Measurements from ENCODE around the gene PPARA. TPM values are rescaled to one million over a fixed set of nuclear protein-coding genes. Genes with fewer than 3 reads are reported as not detected.
"Not testable (repeated sequence)": the region's sequence is repeated elsewhere in the genome, so short reads cannot be mapped to it uniquely, and the experiment has no call there.

The PPARA gene
- total RNA-seq, 2 donors from 2014 or later = 15.4 to 18.7 TPM

DNA sequence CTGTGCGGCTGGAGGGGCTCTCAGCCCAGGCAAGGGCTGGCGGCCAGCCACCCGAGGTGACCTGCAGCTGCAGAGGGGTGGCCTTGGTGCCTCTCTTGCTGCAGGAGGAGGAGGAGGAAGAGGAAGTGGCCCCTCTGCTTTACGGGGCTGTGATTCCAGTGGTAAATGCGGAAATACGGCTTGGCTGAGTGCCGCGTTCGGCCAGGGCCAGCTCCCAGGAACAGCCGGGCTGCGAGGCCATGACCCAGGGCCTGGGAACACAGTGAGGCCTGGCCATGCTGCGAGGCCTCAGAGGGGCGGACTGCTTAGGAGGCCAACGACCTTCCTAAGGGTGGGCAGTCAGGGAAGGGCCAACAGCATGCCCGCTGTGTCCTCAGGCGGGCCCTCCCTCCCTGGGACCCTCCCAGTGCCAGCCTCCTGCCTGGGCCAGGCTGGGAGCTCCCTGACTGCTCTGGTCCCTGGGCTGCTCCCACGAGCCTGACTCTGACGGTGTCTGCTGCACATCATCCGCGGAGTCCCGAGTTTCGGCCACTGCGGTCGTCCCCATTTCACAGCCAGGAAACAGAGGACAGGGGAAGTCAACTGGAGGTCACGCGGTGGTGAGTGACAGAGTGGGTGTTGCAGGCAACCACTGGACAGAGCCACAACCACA lies 20.8 kb upstream of the PPARA start:
- no peak overlapping the region for H3K4me3 Mint-ChIP-seq
- no peaks in the 10 kb centered on the region for H3K9me3 Mint-ChIP-seq

DNA sequence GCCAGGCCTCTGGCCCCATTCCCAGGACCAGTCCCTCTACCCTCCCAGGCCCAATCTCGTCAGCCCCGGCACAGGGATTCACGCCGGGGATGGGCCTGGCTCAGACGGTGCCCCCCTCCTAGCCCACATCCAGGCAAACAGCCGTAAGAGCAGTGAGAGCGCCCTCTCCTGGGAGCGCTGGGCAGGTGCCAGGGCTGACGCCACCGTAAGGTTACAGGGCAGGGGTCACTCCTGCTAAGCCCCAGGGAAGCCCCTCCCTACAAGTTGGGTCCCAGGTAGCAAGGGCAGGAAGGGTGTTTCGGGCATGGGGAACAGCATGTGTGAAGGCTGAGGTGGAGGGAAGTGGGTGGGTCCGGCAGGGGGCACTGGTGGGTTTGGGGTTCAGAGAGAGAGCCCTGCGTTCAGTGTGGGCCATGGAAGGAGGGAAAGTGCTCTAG lies 19.2 kb upstream of the PPARA start:
- no peaks in the 10 kb centered on the region for H3K36me3 Mint-ChIP-seq (ENCODE audit: low read depth)
- H3K4me1 Mint-ChIP-seq = no peaks in the 10 kb centered on the region
- H3K27me3 Mint-ChIP-seq = peaks cover 3% of the 10 kb centered on the region
- H3K9me3 Mint-ChIP-seq = no peaks in the 10 kb centered on the region
- no peak overlapping the region for H3K27ac Mint-ChIP-seq
- no peak for ATAC-seq (replicated peaks)
- H3K4me3 Mint-ChIP-seq = no peak overlapping the region

More for the DNA sequence above, 20.8 kb upstream of the PPARA start:
- peaks cover 3% of the 10 kb centered on the region for H3K27me3 Mint-ChIP-seq
- no peak overlapping the region for H3K27ac Mint-ChIP-seq
- ATAC-seq (replicated peaks) = no peak
- no peaks in the 10 kb centered on the region for H3K4me1 Mint-ChIP-seq
- H3K36me3 Mint-ChIP-seq (ENCODE audit: low read depth) = no peaks in the 10 kb centered on the region

DNA sequence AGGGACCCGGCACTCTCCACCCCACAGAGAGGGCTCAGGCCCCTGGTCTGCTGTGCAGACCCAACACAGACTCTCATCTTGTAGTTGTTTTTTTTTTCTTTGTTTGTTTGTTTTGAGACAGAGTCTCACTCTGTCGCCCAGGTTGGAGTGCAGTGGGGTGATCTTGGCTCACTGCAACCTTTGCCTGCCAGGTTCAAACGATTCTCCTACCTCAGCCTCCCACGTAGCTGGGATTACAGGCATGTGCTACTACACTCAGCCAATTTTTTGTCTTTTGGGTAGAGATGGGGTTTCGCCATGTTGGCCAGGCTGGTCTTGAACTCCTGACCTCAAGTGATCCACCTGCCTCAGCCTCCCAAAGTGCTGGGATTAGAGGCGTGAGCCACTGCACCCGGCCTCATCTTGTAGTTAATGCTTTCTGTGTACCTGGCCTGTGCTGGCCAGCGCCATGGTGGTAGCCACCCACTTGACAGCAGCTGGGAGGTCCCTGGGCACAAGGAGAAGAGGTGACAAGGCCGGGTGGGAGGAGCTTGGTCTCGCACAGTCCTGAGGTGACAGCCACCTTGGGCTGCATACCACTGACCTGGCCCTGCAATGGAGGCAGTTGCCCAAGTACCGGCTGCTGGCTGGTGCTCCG lies 18.0 kb upstream of the PPARA start:
- not testable (repeated sequence) for H3K4me1 Mint-ChIP-seq; H3K27me3 Mint-ChIP-seq; H3K4me3 Mint-ChIP-seq; H3K27ac Mint-ChIP-seq; H3K9me3 Mint-ChIP-seq; H3K36me3 Mint-ChIP-seq (ENCODE audit: low read depth); ATAC-seq (replicated peaks)

DNA sequence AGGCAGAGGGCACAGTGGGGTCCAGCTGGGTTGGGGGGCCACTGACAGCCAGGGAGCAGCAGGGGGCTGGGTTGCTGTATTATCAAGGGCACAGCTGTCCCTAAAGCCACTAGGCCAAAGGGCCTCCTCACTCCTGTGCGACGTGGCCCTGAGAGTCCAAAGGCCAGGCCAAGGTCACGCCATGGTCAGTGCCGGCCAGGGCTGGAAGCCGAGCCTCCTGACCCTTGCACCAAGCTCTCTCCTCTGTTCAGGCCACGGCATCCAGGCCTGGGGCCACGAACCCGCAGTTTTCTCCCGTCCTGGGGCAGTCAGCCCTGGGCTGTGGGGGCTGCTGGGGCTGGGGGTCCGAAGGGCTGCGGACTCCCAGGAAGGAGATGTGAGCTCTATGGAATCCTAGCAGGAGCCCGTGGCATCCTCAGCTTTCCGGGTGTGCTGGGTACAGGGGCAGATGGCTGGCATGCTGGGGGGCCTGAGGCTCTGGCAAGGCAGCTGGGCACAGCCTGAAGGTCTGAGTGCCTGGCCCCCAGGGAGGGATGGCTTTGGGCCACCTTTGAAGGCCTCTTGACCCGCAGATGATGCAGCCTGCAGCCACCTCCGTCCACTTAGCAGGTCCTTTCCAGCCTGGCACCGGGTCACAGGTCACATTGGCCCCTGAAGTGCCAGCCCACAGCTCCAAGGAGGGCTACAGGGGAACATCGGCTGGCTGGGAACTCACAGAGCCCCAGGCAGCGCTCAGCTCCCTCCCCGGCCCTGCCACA lies 17.3 kb upstream of the PPARA start:
- no peak overlapping the region for H3K4me3 Mint-ChIP-seq

DNA sequence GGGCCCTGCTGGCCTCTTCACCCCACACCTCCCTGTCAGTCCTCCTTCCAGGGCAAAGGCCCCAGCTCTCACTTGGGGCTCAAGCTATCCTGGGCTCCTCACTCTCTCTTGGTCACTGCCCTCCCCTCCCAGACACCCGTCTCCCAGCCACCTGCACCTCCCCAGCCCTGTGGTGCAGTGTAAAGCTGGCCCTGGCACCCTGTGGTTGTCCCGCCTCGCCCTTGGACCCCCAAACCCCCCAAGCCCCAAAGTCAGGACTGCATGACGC lies 16.8 kb upstream of the PPARA start:
- Mint-ChIP-seq H3K27ac (no peak overlapping the region), H3K27me3 (peaks cover 3% of the 10 kb centered on the region), H3K36me3 (ENCODE audit: low read depth) (no peaks in the 10 kb centered on the region), H3K9me3 (no peaks in the 10 kb centered on the region), H3K4me3 (no peak overlapping the region), H3K4me1 (no peaks in the 10 kb centered on the region)
- no peak for ATAC-seq (replicated peaks)

More for the DNA sequence above, 17.3 kb upstream of the PPARA start:
- H3K27ac Mint-ChIP-seq = no peak overlapping the region
- H3K36me3 Mint-ChIP-seq (ENCODE audit: low read depth) = no peaks in the 10 kb centered on the region
- H3K27me3 Mint-ChIP-seq = peaks cover 3% of the 10 kb centered on the region
- H3K9me3 Mint-ChIP-seq = no peaks in the 10 kb centered on the region
- no peak for ATAC-seq (replicated peaks)
- H3K4me1 Mint-ChIP-seq = no peaks in the 10 kb centered on the region

DNA sequence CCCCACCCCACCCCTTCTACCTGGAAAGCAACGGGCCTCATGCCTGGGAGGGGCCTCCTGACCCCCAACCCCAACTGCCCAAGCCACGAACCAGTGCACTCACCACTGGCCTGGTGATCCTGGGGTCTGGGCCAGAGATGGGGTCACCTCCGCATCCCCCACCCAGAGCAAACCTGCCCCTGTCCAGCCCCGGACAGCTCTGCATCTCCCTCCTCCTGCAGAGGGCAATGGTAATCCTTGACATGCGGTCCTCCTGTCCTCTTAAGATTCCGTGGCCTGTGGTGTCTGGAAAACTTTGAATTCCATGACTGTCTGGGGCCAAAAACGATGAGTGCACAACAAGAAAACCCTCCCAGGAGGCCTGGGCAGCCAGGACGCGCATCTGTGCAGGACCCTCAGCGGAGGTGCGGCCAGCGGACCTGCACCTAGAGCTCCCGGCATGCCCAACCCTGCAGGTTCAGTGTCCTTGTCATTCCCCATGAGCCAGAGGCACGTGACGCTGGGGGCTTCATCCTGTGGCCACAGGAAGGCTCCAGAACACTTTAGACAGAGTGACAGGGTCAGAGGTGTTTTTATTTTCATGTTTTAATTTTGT lies 16.1 kb upstream of the PPARA start:
- Mint-ChIP-seq H3K27ac (no peak overlapping the region), H3K4me3 (no peak overlapping the region), H3K27me3 (peaks cover 3% of the 10 kb centered on the region), H3K4me1 (no peaks in the 10 kb centered on the region), H3K36me3 (ENCODE audit: low read depth) (no peaks in the 10 kb centered on the region), H3K9me3 (no peaks in the 10 kb centered on the region)
- no peak for ATAC-seq (replicated peaks)

DNA sequence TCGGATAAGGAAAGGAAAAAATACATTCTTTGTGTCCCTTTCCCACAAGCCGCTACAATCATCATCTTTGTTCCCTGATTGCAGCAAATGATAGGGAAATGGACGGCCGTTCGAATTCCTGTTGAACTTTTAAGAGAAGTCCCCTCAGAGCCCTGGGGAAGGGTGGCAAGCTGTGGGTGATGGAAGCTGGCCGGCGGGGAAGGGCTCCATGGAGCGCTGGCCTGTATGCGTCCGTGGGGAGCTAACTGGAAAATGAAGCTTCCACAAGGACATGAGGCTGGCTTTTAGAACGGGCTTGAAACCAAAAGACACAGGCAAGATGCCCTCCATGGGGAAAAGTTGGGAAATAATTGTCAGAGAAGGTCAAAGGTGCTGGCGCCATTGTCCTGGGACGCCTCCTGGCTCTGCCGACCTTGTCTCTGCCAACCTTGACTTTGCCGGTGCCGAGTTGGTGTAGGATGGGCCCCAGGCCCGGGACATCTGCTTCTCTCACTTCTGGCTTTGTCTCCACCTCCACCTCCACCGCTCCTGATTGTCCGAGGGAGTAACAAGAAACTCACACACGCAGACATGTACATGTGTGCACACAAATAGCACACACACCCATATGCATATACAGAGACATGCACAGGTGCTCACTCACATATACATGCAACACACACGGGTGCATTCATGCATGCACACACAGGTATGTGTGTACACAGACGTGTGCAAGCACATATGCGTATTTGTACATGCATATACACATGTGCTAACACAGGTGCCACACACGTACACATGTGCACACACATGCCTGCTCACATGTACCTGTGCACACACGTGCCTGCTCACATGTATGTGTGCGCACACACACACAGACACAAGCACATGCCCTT lies 14.5 kb upstream of the PPARA start:
- Mint-ChIP-seq H3K27me3 (no peaks in the 10 kb centered on the region), H3K9me3 (no peaks in the 10 kb centered on the region), H3K4me1 (no peaks in the 10 kb centered on the region), H3K4me3 (no peak overlapping the region), H3K27ac (no peak overlapping the region), H3K36me3 (ENCODE audit: low read depth) (no peaks in the 10 kb centered on the region)
- ATAC-seq (replicated peaks) = no peak

DNA sequence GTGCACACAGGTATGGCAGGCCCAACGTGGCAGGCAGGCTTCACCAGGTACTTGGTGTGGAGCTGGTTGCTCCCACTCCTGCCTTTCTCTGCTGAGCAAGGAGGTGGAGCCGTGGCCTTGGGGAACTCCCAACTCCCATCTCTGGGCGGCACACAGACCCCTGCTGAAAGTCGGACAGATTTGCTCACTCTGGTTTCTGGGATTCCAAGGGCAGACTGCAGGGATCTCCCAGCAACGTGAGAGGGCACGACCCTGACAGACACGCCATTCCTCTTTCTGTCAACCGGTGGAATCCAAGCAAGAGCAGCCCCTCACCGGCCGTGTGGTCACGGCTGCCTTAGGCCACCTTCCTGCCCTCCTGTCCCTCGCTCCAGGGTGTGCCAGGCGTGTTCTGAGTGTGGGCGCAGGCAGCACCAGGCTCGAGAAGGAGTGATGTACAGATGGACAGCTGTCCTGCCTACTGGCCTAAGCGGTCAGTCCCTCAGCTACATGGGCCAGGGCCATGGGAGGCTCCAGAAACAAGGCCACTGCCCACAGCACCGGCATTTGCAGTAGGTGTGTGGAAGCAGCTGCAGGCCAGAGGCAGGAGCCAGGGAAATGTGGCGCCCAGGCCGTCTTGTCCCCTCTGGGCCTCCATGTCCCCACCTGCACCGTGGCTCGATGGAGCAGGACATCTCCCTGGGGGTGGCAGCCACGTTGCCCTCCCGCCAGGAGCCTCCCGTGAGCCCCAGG lies 13.7 kb upstream of the PPARA start:
- no peak overlapping the region for H3K4me3 Mint-ChIP-seq
- H3K27ac Mint-ChIP-seq = no peak overlapping the region
- H3K4me1 Mint-ChIP-seq = no peaks in the 10 kb centered on the region
- no peaks in the 10 kb centered on the region for H3K9me3 Mint-ChIP-seq
- no peak for ATAC-seq (replicated peaks)
- no peaks in the 10 kb centered on the region for H3K27me3 Mint-ChIP-seq
- H3K36me3 Mint-ChIP-seq (ENCODE audit: low read depth) = no peaks in the 10 kb centered on the region

DNA sequence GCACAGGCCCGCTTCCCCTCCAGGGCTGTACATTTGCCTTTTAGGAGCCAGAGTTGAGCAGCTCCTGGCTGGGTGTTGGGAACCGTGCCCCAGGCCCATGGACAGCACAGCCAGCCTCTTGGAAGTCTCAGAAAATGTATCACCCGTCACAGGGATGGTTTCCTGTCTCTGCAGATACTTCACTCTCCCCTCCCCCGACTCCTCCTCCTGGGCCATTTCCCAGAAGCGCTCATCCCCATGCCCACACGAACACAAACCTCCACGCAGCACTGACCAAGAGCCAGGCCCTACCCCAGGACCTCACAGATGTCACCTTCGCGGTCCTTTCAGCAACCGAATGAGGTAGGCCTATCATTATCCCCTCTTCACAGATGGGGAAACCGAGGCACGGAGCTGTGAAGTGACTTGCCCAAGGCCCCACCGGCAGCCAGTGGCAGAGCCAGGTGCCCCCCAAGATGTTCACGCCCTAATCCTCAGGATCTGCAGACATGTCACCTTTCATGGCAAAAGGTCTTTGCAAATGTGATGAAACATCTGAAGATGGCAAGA lies 13.0 kb upstream of the PPARA start:
- Mint-ChIP-seq H3K27me3 (no peaks in the 10 kb centered on the region), H3K36me3 (ENCODE audit: low read depth) (no peaks in the 10 kb centered on the region), H3K4me3 (no peak overlapping the region), H3K27ac (no peak overlapping the region), H3K4me1 (no peaks in the 10 kb centered on the region), H3K9me3 (no peaks in the 10 kb centered on the region)
- no peak for ATAC-seq (replicated peaks)

DNA sequence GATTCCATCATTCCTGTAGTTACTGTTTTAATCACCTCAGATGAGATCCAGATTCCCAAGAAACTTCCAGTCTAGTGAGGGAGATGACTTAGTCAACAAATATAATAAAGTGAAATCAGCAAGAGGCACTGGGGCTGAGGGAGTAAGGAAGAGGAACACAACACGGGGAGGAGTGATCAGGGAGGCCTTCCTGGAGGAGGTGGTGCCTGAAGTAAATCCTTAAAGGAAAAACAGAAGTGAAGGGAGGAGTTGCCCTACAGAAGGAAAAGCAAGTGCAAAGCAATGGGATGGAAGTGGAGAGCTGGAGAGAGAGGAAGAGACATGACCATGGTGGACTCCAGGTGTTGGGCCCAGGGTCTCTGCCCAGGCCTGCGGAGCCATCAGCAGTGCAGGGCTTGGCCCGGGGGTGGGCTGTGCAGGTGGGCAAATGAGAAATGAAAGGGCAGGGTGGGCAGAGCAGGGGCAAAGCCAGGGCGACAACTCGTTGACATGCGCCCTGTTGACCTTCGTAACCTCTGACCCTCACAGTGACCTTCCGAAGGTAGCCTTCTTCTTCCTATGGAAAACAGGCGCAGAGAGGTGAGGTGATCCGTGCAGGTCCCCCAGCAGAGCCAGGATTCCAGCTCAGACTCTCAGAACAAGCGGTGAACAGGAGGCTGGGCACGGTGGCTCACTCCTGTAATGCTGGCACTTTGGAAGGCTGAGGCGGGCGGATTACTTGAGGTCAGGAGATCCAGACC lies 12.1 kb upstream of the PPARA start:
- H3K27me3 Mint-ChIP-seq = no peaks in the 10 kb centered on the region
- ATAC-seq (replicated peaks) = no peak
- H3K27ac Mint-ChIP-seq = no peak overlapping the region
- no peaks in the 10 kb centered on the region for H3K9me3 Mint-ChIP-seq
- no peaks in the 10 kb centered on the region for H3K36me3 Mint-ChIP-seq (ENCODE audit: low read depth)
- no peaks in the 10 kb centered on the region for H3K4me1 Mint-ChIP-seq
- no peak overlapping the region for H3K4me3 Mint-ChIP-seq

DNA sequence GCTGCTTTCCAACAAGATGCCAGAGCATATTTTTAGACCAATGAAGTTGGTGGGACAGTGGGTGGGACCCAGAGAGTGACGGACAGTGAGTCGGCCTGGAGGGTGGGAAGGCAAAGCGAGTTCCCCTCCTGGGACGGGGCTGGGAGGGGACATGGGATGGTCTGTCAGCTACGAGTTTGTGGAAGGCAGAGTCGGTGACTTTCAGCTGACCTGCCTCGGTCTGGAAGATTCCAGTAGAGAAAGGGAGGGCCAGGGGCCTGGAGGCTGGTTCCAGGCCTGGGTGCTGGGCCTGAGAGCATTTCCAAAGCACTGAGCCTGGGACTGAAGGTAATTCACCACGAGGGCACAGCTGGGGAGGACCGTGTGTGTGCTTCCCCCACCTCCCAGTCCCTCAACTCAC lies 10.9 kb upstream of the PPARA start:
- H3K27me3 Mint-ChIP-seq; H3K4me1 Mint-ChIP-seq; H3K36me3 Mint-ChIP-seq (ENCODE audit: low read depth); H3K4me3 Mint-ChIP-seq; H3K9me3 Mint-ChIP-seq; ATAC-seq (replicated peaks); H3K27ac Mint-ChIP-seq: not testable (repeated sequence)

DNA sequence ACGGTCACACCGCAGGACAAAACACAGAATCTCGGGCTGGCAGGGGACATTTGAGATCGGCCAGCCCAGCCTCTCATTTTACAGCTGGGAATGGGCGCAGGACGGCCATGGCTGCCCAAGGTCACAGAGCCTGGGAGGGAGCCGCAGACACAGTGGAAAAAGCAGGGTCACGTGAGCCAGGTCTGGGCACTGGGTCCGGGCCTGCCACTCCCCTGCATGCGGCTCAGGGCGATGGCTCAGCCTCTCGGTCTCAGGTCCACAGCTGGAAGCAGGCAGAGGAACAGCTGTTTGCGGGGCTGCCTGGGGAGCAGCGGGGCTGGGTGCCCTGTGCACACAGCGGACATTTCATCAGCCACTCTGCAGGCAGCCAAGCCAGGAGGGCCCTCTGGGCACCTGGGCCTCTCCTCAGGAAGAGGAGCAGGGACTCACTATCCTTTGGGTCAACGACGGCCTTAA lies 10.4 kb upstream of the PPARA start:
- H3K27ac Mint-ChIP-seq = no peak overlapping the region
- H3K36me3 Mint-ChIP-seq (ENCODE audit: low read depth) = no peaks in the 10 kb centered on the region
- ATAC-seq (replicated peaks) = no peak
- no peaks in the 10 kb centered on the region for H3K9me3 Mint-ChIP-seq
- no peaks in the 10 kb centered on the region for H3K4me1 Mint-ChIP-seq
- H3K27me3 Mint-ChIP-seq = no peaks in the 10 kb centered on the region
- no peak overlapping the region for H3K4me3 Mint-ChIP-seq
